ENCODE data around the gene ZSCAN18.

ZSCAN18 gene

DNA sequence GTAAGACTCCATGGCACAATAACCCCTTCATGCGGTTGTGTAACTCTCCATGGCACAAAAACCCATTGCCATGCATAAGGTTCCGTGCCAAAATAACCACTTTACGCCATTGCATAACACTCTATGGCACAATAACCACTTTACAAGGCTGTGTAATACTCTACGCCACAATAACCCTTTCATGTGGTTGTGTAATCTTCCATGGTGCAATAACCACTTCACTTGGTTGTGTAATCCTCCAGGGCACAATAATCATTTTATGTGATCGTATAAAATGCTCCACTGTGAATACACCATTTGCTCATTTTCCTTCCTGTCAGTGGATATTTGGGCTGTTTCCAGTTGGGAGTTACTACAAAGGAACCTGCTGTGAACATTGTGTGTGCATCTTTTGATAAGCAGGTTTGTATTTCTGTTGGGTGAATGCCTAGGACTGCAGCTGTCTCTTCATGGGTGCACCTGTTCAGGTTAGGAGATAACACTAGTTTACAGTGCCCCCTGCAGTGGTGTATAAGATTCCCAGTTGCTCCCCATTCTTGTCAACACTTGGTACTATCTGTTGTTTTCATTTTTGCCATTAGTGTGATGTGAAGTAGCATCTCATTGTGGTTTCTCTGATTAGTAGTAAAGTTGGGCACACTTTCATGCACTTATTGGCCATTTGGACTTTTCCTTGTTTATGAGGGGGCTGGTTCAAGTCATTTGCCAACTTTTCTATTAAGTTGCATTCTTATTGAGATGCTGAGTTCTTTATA, 21.1 kb upstream of the ZSCAN18 start:
- Histone ChIP-seq H3F3A (ENCODE audit: insufficient read depth, low read length) (no peaks in the 10 kb centered on the region), H3K79me2 (ENCODE audit: insufficient read depth, low read length) (no peaks in the 10 kb centered on the region), H3K36me3 (ENCODE audit: insufficient read depth, low read length) (no peaks in the 10 kb centered on the region), H2AFZ (ENCODE audit: low read length) (no peak overlapping the region), H3K4me1 (ENCODE audit: insufficient read depth, low read length, severe bottlenecking) (no peaks in the 10 kb centered on the region), H3K4me3 (ENCODE audit: low read depth, low read length, poor library complexity, severe bottlenecking) (no peak overlapping the region), H3K27ac (ENCODE audit: low read depth, low read length, poor library complexity, severe bottlenecking) (no peak overlapping the region), H3K9me2 (ENCODE audit: low read depth, low read length) (no peaks in the 10 kb centered on the region), H3K27me3 (ENCODE audit: insufficient read depth, low read length) (no peaks in the 10 kb centered on the region), H3K9me3 (ENCODE audit: low read length) (peaks cover 40% of the 10 kb centered on the region), H3K9ac (ENCODE audit: low read length) (no peak overlapping the region), H3K4me2 (ENCODE audit: low read length) (no peak overlapping the region), H4K20me1 (ENCODE audit: insufficient read depth, low read length) (no peaks in the 10 kb centered on the region)
- TF ChIP-seq EZH2 (IDR thresholded peaks at IDR 0.05; ENCODE audit: borderline replicate concordance, low read length) = no peak
- TF ChIP-seq, protein P1, sequence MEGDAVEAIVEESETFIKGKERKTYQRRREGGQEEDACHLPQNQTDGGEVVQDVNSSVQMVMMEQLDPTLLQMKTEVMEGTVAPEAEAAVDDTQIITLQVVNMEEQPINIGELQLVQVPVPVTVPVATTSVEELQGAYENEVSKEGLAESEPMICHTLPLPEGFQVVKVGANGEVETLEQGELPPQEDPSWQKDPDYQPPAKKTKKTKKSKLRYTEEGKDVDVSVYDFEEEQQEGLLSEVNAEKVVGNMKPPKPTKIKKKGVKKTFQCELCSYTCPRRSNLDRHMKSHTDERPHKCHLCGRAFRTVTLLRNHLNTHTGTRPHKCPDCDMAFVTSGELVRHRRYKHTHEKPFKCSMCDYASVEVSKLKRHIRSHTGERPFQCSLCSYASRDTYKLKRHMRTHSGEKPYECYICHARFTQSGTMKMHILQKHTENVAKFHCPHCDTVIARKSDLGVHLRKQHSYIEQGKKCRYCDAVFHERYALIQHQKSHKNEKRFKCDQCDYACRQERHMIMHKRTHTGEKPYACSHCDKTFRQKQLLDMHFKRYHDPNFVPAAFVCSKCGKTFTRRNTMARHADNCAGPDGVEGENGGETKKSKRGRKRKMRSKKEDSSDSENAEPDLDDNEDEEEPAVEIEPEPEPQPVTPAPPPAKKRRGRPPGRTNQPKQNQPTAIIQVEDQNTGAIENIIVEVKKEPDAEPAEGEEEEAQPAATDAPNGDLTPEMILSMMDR (IDR thresholded peaks at IDR 0.05; ENCODE audit: low read length) = no peak

DNA sequence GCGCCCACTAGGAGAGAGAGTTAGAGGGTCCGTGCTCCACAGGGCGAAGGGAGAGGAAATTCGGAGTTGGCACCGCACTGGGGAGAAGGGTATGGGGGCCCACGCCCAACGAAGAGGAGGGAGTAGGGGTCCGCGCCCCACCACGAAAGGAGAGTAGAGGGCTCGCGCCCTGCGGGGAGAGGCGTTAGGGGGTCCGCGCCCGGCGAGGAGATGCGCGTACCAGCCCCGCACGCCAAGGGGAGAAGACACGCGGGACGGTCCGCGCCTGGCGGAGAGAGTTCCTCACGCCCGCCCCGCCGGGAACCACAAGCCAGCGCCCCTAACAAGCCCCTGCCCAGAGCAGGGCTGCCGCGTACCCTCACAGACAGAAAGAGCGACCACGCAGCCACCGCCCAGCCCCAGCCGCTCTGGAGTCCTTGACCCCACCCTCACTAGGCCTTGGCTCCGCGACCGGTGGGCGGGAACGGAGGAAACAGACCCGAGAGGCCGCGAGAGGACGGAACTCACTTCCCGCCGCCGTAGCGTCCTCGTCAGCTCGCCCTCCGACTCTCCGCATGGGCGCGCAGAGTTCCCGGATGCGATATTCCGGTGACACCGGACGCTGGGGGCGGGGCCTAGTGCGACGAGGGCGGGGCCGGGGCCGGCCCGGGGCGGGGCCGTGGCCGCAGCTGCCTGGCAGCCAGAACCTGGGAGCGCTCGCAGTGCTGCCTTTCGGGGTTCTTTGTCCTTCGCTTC, 20.0 kb upstream of the ZSCAN18 start:
- H3K79me2 ChIP-seq (ENCODE audit: insufficient read depth, low read length) = no peaks in the 10 kb centered on the region
- no peak overlapping the region for H3K9ac ChIP-seq (ENCODE audit: low read length)
- no peak overlapping the region for H3K4me3 ChIP-seq (ENCODE audit: low read depth, low read length, poor library complexity, severe bottlenecking)
- no peak overlapping the region for H3K4me2 ChIP-seq (ENCODE audit: low read length)
- H3K27ac ChIP-seq (ENCODE audit: low read depth, low read length, poor library complexity, severe bottlenecking) = no peak overlapping the region
- no peaks in the 10 kb centered on the region for H3F3A ChIP-seq (ENCODE audit: insufficient read depth, low read length)
- H3K9me2 ChIP-seq (ENCODE audit: low read depth, low read length) = no peaks in the 10 kb centered on the region
- TF ChIP-seq, protein P1 (IDR thresholded peaks at IDR 0.05; ENCODE audit: low read length) = no peak
- TF ChIP-seq EZH2 (IDR thresholded peaks at IDR 0.05; ENCODE audit: borderline replicate concordance, low read length) = no peak
- H3K36me3 ChIP-seq (ENCODE audit: insufficient read depth, low read length) = no peaks in the 10 kb centered on the region
- no peaks in the 10 kb centered on the region for H3K4me1 ChIP-seq (ENCODE audit: insufficient read depth, low read length, severe bottlenecking)
- no peak overlapping the region for H2AFZ ChIP-seq (ENCODE audit: low read length)
- no peaks in the 10 kb centered on the region for H3K27me3 ChIP-seq (ENCODE audit: insufficient read depth, low read length)
- H3K9me3 ChIP-seq (ENCODE audit: low read length) = peaks cover 29% of the 10 kb centered on the region
- H4K20me1 ChIP-seq (ENCODE audit: insufficient read depth, low read length) = no peaks in the 10 kb centered on the region

DNA sequence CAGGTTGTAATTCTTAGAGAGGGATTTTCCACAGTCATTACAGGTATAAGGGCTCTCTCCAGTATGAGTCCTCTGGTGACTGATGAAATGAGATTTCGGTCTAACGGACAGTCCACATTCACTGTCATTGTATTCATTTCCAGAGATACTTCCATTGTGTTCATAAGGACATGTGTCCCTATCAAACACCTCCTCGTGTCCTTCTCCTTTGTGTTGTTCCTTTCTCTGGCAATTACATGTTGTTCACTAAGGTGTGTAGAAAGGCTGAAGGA, 10.5 kb upstream of the ZSCAN18 start:
- H3K9ac ChIP-seq (ENCODE audit: low read length) = no peak overlapping the region
- H3K36me3 ChIP-seq (ENCODE audit: insufficient read depth, low read length) = no peaks in the 10 kb centered on the region
- H3K4me2 ChIP-seq (ENCODE audit: low read length) = no peak overlapping the region
- no peak overlapping the region for H3K4me3 ChIP-seq (ENCODE audit: low read depth, low read length, poor library complexity, severe bottlenecking)
- no peaks in the 10 kb centered on the region for H3K79me2 ChIP-seq (ENCODE audit: insufficient read depth, low read length)
- H3F3A ChIP-seq (ENCODE audit: insufficient read depth, low read length) = no peaks in the 10 kb centered on the region
- no peaks in the 10 kb centered on the region for H3K4me1 ChIP-seq (ENCODE audit: insufficient read depth, low read length, severe bottlenecking)
- no peak overlapping the region for H3K27ac ChIP-seq (ENCODE audit: low read depth, low read length, poor library complexity, severe bottlenecking)
- no peak overlapping the region for H2AFZ ChIP-seq (ENCODE audit: low read length)
- no peaks in the 10 kb centered on the region for H3K27me3 ChIP-seq (ENCODE audit: insufficient read depth, low read length)
- no peaks in the 10 kb centered on the region for H3K9me2 ChIP-seq (ENCODE audit: low read depth, low read length)
- TF ChIP-seq, protein P1 (IDR thresholded peaks at IDR 0.05; ENCODE audit: low read length) = no peak
- TF ChIP-seq EZH2 (IDR thresholded peaks at IDR 0.05; ENCODE audit: borderline replicate concordance, low read length) = no peak
- H4K20me1 ChIP-seq (ENCODE audit: insufficient read depth, low read length) = no peaks in the 10 kb centered on the region
- H3K9me3 ChIP-seq (ENCODE audit: low read length) = peaks cover 38% of the 10 kb centered on the region

All from OCI-LY1 (cell line).